ENCODE data around the gene TSPAN33. TPM values are rescaled to one million over a fixed set of nuclear protein-coding genes. Genes with fewer than 3 reads are reported as not detected.

The TSPAN33 gene
- polyA plus RNA-seq, 1 of the 3 experiments (the other 2 are of a cell fraction): 6.9 TPM

DNA sequence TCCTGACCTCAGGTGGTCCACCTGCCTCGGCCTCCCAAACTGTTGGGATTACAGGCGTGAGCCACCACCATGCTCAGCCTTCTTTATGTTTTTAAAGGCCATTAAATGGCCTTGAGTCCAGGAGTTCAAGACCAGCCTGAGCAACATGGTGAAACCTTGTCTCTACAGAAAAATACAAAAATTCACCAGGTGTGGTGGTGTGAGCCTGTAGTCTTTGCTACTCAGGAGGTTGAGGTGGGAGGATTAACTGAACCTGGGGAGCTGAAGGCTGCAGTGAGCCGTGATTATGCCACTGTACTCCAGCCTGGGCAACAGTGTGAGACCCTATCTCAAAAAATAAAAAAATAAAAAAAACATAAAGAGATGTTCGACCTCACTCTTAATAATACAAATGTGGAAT, 54.9 kb downstream of the TSPAN33 start:
- no peak overlapping the region for H2AFZ ChIP-seq (ENCODE audit: low read depth)
- 94% methylated on average over 4 of the region's 4 CpGs for WGBS (ENCODE audit: low lambda C conversion rate)
- H3K4me3 ChIP-seq (ENCODE audit: low read depth in 2 of 2, low read length in 1 of 2): no peak overlapping the region
- no peaks in the 10 kb centered on the region for H3K9me2 ChIP-seq
- H3K27ac ChIP-seq (ENCODE audit: low read depth in 2 of 2, low read length in 1 of 2): no peak overlapping the region
- TF ChIP-seq NFIC (IDR thresholded peaks at IDR 0.05; ENCODE audit: borderline replicate concordance): no peak
- TF ChIP-seq FOXM1 (IDR thresholded peaks at IDR 0.05; ENCODE audit: low read depth): no peak
- TF ChIP-seq RCOR1 (IDR thresholded peaks at IDR 0.05; ENCODE audit: low read length): no peak
- TF ChIP-seq, protein P1, sequence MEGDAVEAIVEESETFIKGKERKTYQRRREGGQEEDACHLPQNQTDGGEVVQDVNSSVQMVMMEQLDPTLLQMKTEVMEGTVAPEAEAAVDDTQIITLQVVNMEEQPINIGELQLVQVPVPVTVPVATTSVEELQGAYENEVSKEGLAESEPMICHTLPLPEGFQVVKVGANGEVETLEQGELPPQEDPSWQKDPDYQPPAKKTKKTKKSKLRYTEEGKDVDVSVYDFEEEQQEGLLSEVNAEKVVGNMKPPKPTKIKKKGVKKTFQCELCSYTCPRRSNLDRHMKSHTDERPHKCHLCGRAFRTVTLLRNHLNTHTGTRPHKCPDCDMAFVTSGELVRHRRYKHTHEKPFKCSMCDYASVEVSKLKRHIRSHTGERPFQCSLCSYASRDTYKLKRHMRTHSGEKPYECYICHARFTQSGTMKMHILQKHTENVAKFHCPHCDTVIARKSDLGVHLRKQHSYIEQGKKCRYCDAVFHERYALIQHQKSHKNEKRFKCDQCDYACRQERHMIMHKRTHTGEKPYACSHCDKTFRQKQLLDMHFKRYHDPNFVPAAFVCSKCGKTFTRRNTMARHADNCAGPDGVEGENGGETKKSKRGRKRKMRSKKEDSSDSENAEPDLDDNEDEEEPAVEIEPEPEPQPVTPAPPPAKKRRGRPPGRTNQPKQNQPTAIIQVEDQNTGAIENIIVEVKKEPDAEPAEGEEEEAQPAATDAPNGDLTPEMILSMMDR (IDR thresholded peaks at IDR 0.05): no peak
- no peak for TF ChIP-seq NRF1 (IDR thresholded peaks at IDR 0.05; ENCODE audit: low read depth, low read length)
- TF ChIP-seq, protein P2, sequence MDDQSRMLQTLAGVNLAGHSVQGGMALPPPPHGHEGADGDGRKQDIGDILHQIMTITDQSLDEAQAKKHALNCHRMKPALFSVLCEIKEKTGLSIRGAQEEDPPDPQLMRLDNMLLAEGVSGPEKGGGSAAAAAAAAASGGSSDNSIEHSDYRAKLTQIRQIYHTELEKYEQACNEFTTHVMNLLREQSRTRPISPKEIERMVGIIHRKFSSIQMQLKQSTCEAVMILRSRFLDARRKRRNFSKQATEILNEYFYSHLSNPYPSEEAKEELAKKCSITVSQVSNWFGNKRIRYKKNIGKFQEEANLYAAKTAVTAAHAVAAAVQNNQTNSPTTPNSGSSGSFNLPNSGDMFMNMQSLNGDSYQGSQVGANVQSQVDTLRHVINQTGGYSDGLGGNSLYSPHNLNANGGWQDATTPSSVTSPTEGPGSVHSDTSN (IDR thresholded peaks at IDR 0.05): no peak
- TF ChIP-seq MEF2A (IDR thresholded peaks at IDR 0.05; ENCODE audit: borderline replicate concordance, low read depth): no peak
- TF ChIP-seq GABPA (IDR thresholded peaks at IDR 0.05; ENCODE audit: low read depth): no peak
- TF ChIP-seq JUND (IDR thresholded peaks at IDR 0.05): no peak
- no peak for TF ChIP-seq ELF1 (IDR thresholded peaks at IDR 0.05)
- TF ChIP-seq CHD2 (IDR thresholded peaks at IDR 0.05; ENCODE audit: low read length, partially characterized antibody): no peak
- no peak for TF ChIP-seq RFX5 (IDR thresholded peaks at IDR 0.05; ENCODE audit: low read length)
- TF ChIP-seq POLR2AphosphoS5 (IDR thresholded peaks at IDR 0.05; ENCODE audit: low read depth, low read length): no peak
- no peaks in the 10 kb centered on the region for H3K27me3 ChIP-seq (ENCODE audit: insufficient read depth)
- peaks cover 17% of the 10 kb centered on the region; the same call in 1 of the 2 replicates for H4K20me1 ChIP-seq (ENCODE audit: insufficient read depth)
- no peak overlapping the region for H3K9ac ChIP-seq
- no peaks in the 10 kb centered on the region for H3K4me1 ChIP-seq (ENCODE audit: control insufficient read depth in 1 of 2, insufficient read depth in 2 of 2, low read depth in 1 of 2, low read length in 1 of 2)
- ChIA-PET POLR2A (no interaction called here), CTCF (interaction anchor here (1.0 to 5.9 kb wide), 6 partner anchors 8 to 108 kb away, joined by 3 to 50 read pairs (median 9); no protein-coding TSS in a partner anchor)
- no peak for DNase-seq
- peaks cover 0 to 13% of the 10 kb centered on the region in 2 experiments for H3K36me3 ChIP-seq (replicated peaks in 1 of 2; ENCODE audit: control insufficient read depth in 1 of 2, insufficient read depth in 2 of 2, low read length in 1 of 2)
- peaks cover 3% of the 10 kb centered on the region for H3F3A ChIP-seq (replicated peaks; ENCODE audit: insufficient read depth)
- peaks cover 54% of the 10 kb centered on the region for H3K79me2 ChIP-seq (ENCODE audit: insufficient read depth)
- no peaks in the 10 kb centered on the region for H3K9me3 ChIP-seq
- H3K4me2 ChIP-seq: no peak overlapping the region

DNA sequence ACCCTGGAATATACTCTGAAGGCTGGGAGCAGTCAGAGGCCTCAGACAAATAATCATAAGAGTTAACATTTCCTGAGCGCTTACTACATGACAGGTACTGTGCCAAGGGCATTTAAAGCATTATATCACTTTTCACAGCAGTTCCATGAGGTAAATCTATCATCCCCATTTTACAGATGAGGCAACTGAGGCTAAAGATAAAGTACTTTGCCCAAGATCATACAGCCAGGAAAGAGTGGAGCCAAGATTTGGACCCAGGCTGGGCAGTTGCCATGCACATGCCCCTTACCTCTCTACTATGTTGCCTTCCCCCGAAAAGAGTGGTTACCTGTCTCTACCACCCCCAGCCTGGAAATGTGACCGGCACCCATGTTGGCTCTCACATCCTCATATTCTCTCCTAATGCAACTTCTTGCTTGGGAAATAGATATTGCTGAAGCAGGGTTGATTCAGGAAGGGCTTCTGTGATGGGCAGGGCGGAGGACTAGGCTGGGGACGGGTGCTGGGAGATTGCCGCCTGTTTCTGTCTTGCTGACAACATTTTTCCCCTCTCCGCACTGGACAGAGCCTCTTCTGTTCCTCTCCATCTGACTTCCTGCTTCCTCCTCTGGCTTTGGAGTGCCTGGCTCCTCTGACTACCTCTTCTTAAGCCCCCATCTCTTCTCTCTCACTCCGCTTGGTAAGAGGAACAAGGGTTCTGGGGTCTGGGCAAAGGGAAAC, 57.7 kb downstream of the TSPAN33 start:
- 97% methylated on average over 8 of the region's 8 CpGs for WGBS (ENCODE audit: low lambda C conversion rate)
- Histone ChIP-seq H3K9me2 (no peaks in the 10 kb centered on the region), H3K79me2 (ENCODE audit: insufficient read depth) (peaks cover 29% of the 10 kb centered on the region; the same call in 1 of the 2 replicates), H3F3A (replicated peaks; ENCODE audit: insufficient read depth) (peaks cover 3% of the 10 kb centered on the region), H3K36me3 (replicated peaks in 1 of 2; ENCODE audit: control insufficient read depth in 1 of 2, insufficient read depth in 2 of 2, low read length in 1 of 2) (peaks cover 10 to 17% of the 10 kb centered on the region in 2 experiments), H3K4me3 (ENCODE audit: low read depth in 2 of 2, low read length in 1 of 2) (no peak overlapping the region), H4K20me1 (ENCODE audit: insufficient read depth) (peaks cover 15% of the 10 kb centered on the region; the same call in 1 of the 2 replicates), H3K4me1 (ENCODE audit: control insufficient read depth in 1 of 2, insufficient read depth in 2 of 2, low read depth in 1 of 2, low read length in 1 of 2) (no peaks in the 10 kb centered on the region), H3K27ac (ENCODE audit: low read depth in 2 of 2, low read length in 1 of 2) (no peak overlapping the region), H3K27me3 (ENCODE audit: insufficient read depth) (no peaks in the 10 kb centered on the region), H3K4me2 (no peak overlapping the region), H3K9ac (no peak overlapping the region), H2AFZ (ENCODE audit: low read depth) (no peak overlapping the region), H3K9me3 (no peaks in the 10 kb centered on the region)
- DNase-seq: no peak
- TF ChIP-seq MXI1 (IDR thresholded peaks at IDR 0.05; ENCODE audit: low read depth, low read length) (no peak), EZH2phosphoT487 (IDR thresholded peaks at IDR 0.05; ENCODE audit: borderline replicate concordance, low read depth) (no peak)
- TF ChIP-seq, protein P3, sequence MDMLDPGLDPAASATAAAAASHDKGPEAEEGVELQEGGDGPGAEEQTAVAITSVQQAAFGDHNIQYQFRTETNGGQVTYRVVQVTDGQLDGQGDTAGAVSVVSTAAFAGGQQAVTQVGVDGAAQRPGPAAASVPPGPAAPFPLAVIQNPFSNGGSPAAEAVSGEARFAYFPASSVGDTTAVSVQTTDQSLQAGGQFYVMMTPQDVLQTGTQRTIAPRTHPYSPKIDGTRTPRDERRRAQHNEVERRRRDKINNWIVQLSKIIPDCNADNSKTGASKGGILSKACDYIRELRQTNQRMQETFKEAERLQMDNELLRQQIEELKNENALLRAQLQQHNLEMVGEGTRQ (IDR thresholded peaks at IDR 0.05; ENCODE audit: borderline replicate concordance, low read depth, low read length): no peak
- POLR2A ChIA-PET: no interaction called here
- CTCF ChIA-PET: interaction anchor here (1.2 to 14.2 kb wide), 5 partner anchors 8 to 96 kb away, joined by 4 to 385 read pairs (median 36); no protein-coding TSS in a partner anchor
